Heart right ventricle (tissue), 16 donors: ENCODE results near the gene KCNAB2. TPM values are rescaled to one million over a fixed set of nuclear protein-coding genes. Genes with fewer than 3 reads are reported as not detected.

Experiments used
- ATAC-seq, 8 donors: fragments of 200-7000 bp; cut with Tn5 transposase; one replicate each; pipeline ENCODE4 v1.9.1; 2020; ENCODE audit warnings: mild to moderate bottlenecking in 8 of 8, moderate library complexity in 8 of 8, moderate number of reproducible peaks in 1 of 8
- DNase-seq, 2 donors: peaks; one replicate each; pipeline ENCODE4 v3.0.0-alpha.2; 2020
- H3K27ac ChIP-seq, 10 donors: fragments of 200-600 bp; sonication (generic) in 2 of 10; one replicate each; pipeline versions ENCODE4 v1.5.0 to v1.8.0; 2020 to 2022; ENCODE audit warnings: mild to moderate bottlenecking in 3 of 10
- H3K27me3 ChIP-seq, 7 donors: fragments of 200-600 bp; one replicate each; pipeline ENCODE4 v1.8.0; 2021 to 2022; ENCODE audit warnings: mild to moderate bottlenecking in 2 of 7
- H3K36me3 ChIP-seq, 9 donors: fragments of 200-600 bp; sonication (generic) in 1 of 9; one replicate each; pipeline versions ENCODE4 v1.5.0 to v1.8.0; 2020 to 2022; ENCODE audit warnings: mild to moderate bottlenecking in 2 of 9
- H3K4me1 ChIP-seq, 9 donors: fragments of 200-600 bp; sonication (generic) in 1 of 9; one replicate each; pipeline versions ENCODE4 v1.5.0 to v1.8.0; 2020 to 2022; ENCODE audit warnings: mild to moderate bottlenecking in 4 of 9
- H3K4me3 ChIP-seq, 10 donors: fragments of 200-600 bp; sonication (generic) in 2 of 10; one replicate each; pipeline versions ENCODE4 v1.5.0 to v1.8.0; 2020 to 2022; ENCODE audit warnings: mild to moderate bottlenecking in 7 of 10, moderate library complexity in 2 of 10
- H3K9me3 ChIP-seq, 11 donors: fragments of 200-600 bp in 10 of 11; sonication (generic) in 2 of 11; one replicate each; pipeline versions ENCODE4 v1.5.0 to v1.8.0; 2013 to 2022; ENCODE audit warnings: mild to moderate bottlenecking in 2 of 11, control low read depth in 1 of 11, moderate library complexity in 1 of 11
- WGBS, 2 donors: extraction: QIAGEN DNeasy Blood & Tissue Kit; methylation state at CpG; one replicate each; pipeline ENCODE4 v1.1.7; 2013; ENCODE audit warnings: inconsistent platforms in 1 of 2; 5-methylcytosine and 5-hydroxymethylcytosine counted together
- intact Hi-C, 10 donors: fragments of 100-400 bp; cut with DNase I; formaldehyde crosslinking; loops; one replicate each; pipeline versions ENCODE4 v1.11.1 to v1.14.2; 2022
- polyA plus RNA-seq, 2 donors: library from polyadenylated mRNA; stranded (reverse); fragments of 200-250 nt; gene quantifications; one replicate each; pipeline ENCODE4 v1.2.3, GENCODE V29; 2013
- total RNA-seq, 10 donors: library from RNA; stranded (reverse); fragmentation: NEBNext Ultra II Directional in 3 of 10; extraction: Animal tissue kit (Norgen Biotek cat#: 25700) in 3 of 10; gene quantifications; one replicate each; pipeline versions ENCODE4 v1.2.1 to v1.2.4, GENCODE V29; 2021 to 2023
- TF ChIP-seq, protein P1 (sequence below), 9 donors: fragments of 200-600 bp; sonication (generic) in 2 of 9; IDR thresholded peaks; one replicate each; pipeline versions ENCODE4 v1.5.0 to v1.8.0; 2021 to 2022; ENCODE audit warnings: antibody characterized with exemption in 9 of 9, mild to moderate bottlenecking in 5 of 9, moderate library complexity in 1 of 9
- donor health status: Arrhythmogenic right ventricular cardiomyopathy.
- donor health status: ischemic (EF 13 %, LVEDD 7.1; RV severe dilation, severe dysfunction).
- donor health status: healthy with polysubstance abuse.
- donor health status: DM: no; HTN: yes; CAD: no.
- donor health status: DM: no; HTN: no; CAD: no.
- donor health status: ischemic (EF 25% LVEDD 6.9; RV normal size, moderate dysfunction).
- donor health status: ischemic (EF 25% LVEDD 5.7; RV mildly dilated, moderate dysfunction).
- donor health status: healthy.
- donor health status: DM: yes; HTN: yes; CAD: no.
- donor health status: Ischemic cardiomyopathy.
- donor health status: ischemic (EF 35%, LVEDD 5.7; RV mildly dilated, moderate dysfunction).
- donor health status: nonischemic (EF 11% LVEDD 7.7; RV severe dilation, severe dysfunction).
- donor health status: DM: yes; HTN: yes; CAD: no.
- donor health status: PGD.
- donor health status: ischemic (EF 29% LVEDD 5.4; RV normal size, mild dysfunction).
- donor health status: nonischemic (EF 23%, LVEDD 6.1; RV moderate dilation, normal function).

KCNAB2 gene
- total and polyA plus RNA-seq, 12 donors = 4.7 to 41.5 (median 21.8) TPM

- WGBS, 2 donors = 80 to 84% methylated on average over 24 of the region's 24 CpGs
- Histone ChIP-seq H3K27ac (no peak overlapping the region), H3K36me3 (no peaks in the 10 kb centered on the region), H3K4me3 (no peak overlapping the region), H3K4me1 (no peaks in the 10 kb centered on the region), H3K27me3 (peaks cover 0 to 32% (median 16%) of the 10 kb centered on the region in 7 donors), H3K9me3 (peaks cover 0 to 16% (median 2%) of the 10 kb centered on the region in 11 donors)
- TF ChIP-seq, protein P1, sequence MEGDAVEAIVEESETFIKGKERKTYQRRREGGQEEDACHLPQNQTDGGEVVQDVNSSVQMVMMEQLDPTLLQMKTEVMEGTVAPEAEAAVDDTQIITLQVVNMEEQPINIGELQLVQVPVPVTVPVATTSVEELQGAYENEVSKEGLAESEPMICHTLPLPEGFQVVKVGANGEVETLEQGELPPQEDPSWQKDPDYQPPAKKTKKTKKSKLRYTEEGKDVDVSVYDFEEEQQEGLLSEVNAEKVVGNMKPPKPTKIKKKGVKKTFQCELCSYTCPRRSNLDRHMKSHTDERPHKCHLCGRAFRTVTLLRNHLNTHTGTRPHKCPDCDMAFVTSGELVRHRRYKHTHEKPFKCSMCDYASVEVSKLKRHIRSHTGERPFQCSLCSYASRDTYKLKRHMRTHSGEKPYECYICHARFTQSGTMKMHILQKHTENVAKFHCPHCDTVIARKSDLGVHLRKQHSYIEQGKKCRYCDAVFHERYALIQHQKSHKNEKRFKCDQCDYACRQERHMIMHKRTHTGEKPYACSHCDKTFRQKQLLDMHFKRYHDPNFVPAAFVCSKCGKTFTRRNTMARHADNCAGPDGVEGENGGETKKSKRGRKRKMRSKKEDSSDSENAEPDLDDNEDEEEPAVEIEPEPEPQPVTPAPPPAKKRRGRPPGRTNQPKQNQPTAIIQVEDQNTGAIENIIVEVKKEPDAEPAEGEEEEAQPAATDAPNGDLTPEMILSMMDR (IDR thresholded peaks at IDR 0.05) = no peak
- intact Hi-C loops = loop anchor here in 1 of 10 donors (5.0 kb wide), 1 partner anchor 136 kb away; no protein-coding TSS in a partner anchor
- peak in 1 of 2 donors; percentile 8 for DNase-seq
- ATAC-seq = no peak
Measured at GRCh38 chr1:6111571-6111970, 65.9 kb downstream of the KCNAB2 start.

DNA sequence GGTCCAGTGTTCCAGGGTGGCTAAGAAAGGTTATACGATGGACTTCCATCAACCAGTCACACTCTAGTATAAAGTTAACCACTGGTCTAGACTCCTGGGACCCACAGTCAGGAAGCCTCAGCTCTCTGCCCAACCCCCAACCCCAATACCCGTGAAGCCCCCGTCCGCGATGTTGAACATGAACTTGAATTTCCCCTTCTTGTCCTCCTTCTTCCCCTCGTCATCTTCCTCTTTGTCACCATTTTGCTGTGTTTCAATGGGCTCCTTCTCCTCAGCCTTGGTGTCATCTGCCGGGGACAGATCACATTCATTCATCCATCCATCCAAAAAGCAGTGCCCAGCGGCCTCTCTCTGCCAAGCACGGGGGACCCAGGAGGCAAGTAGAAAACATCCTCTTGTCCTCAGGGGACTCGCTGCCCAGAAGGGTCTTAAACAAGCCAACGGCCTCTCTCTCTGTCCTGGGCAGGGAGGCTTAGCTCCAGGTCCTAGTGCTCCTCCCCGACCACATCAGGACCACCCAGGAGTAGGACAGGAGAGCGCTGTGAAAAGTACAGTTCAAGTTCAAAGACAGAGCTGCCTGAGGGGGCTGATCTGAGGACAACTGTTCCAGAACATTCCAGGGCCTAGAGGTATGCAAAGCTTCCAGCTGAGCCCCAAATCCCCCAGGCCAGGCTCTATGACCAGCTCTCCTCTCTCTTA lies 66.5 kb downstream of the KCNAB2 start:
- no peak overlapping the region for H3K4me3 ChIP-seq
- H3K27me3 ChIP-seq = peaks cover 0 to 32% (median 16%) of the 10 kb centered on the region in 7 donors
- intact Hi-C loops = loop anchor here in 1 of 10 donors (5.0 kb wide), 1 partner anchor 135 kb away; no protein-coding TSS in a partner anchor
- H3K9me3 ChIP-seq = peaks cover 0 to 22% (median 7%) of the 10 kb centered on the region in 11 donors
- 76 to 83% methylated on average over 13 of the region's 13 CpGs for WGBS, 2 donors
- DNase-seq (peak in 1 of 2 donors; percentile 0), ATAC-seq (no peak)
- H3K27ac ChIP-seq = no peak overlapping the region
- H3K36me3 ChIP-seq = no peaks in the 10 kb centered on the region
- H3K4me1 ChIP-seq = no peaks in the 10 kb centered on the region
- TF ChIP-seq, protein P1 (IDR thresholded peaks at IDR 0.05) = no peak

- WGBS, 2 donors = 49 to 68% methylated on average over 5 of the region's 5 CpGs
- intact Hi-C loops = loop anchor here in 1 of 10 donors (5.0 kb wide), 1 partner anchor 135 kb away; no protein-coding TSS in a partner anchor
- TF ChIP-seq, protein P1 (IDR thresholded peaks at IDR 0.05) = no peak
- Histone ChIP-seq H3K4me1 (no peaks in the 10 kb centered on the region), H3K27me3 (peaks cover 0 to 32% (median 16%) of the 10 kb centered on the region in 7 donors), H3K36me3 (no peaks in the 10 kb centered on the region), H3K27ac (no peak overlapping the region), H3K4me3 (no peak overlapping the region), H3K9me3 (peaks cover 0 to 27% (median 12%) of the 10 kb centered on the region in 11 donors)
- DNase-seq (peak in 1 of 2 donors; percentile 0), ATAC-seq (peak in 1 of 8 donors; percentile 20)
Measured at GRCh38 chr1:6112690-6113005, 67.0 kb downstream of the KCNAB2 start.

- peaks cover 0 to 27% (median 12%) of the 10 kb centered on the region in 11 donors for H3K9me3 ChIP-seq
- DNase-seq = peak in 1 of 2 donors; percentile 2
- intact Hi-C loops = loop anchor here in 1 of 10 donors (5.0 kb wide), 1 partner anchor 134 kb away; no protein-coding TSS in a partner anchor
- no peaks in the 10 kb centered on the region for H3K36me3 ChIP-seq
- no peak for ATAC-seq
- TF ChIP-seq, protein P1 (IDR thresholded peaks at IDR 0.05) = no peak
- H3K4me1 ChIP-seq = no peaks in the 10 kb centered on the region
- no peak overlapping the region for H3K27ac ChIP-seq
- H3K4me3 ChIP-seq = no peak overlapping the region
- 56 to 63% methylated on average over 10 of the region's 10 CpGs for WGBS, 2 donors
- peaks cover 0 to 31% (median 16%) of the 10 kb centered on the region in 7 donors for H3K27me3 ChIP-seq
Measured at GRCh38 chr1:6113116-6113515, 67.4 kb downstream of the KCNAB2 start.
